ENCODE results near the gene CAPZB.
"Not testable (repeated sequence)": the region's sequence is repeated elsewhere in the genome, so short reads cannot be mapped to it uniquely, and the experiment has no call there.

CAPZB gene

DNA sequence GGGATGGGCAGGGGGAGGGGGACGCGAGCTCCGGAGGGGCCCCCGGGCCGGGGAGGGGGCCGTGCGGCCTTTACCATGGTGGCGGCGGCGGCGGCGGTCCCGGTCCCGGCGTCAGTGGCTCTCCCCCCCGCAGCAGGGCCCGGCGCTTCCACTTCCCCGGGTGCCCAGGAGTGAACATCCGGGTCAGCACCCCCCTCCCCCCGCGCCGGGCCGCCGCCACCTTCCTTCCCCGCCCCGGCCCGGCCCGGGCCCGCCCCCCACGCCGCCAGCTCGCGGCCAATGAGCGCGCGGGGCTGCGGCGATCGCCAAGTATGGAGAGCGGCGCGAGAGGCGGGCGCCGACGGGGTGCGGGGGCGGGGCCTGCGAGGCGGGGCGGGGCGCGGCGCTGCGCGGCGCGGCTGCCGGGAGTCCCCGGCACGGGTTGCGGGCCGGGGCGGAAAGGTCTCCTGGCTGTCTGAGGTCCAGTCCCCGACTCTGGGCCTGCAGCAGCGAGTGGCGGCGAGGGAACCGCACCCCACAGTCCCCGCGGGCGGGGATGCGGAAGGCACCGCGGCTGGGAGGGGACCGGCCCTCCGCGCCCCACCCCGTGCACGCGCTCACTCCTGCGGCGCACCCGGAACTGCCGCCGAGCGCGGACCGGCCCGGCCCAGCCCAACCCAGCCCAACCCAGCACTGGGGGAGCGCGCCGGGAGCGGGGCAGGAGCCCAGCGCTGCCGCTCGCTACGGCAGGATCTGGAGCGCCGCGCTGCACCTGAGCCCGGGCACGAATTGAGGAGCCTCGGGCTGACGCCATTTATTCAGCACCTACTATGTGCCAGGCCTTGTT is at the start of gene CAPZB:
Gene CAPZB, minus strand, starts transcription at position 178 of the 826 bp plus-strand sequence. Its CDS starts 101 bp downstream, at position 77.
- peak; percentile 83 for DNase-seq

DNA sequence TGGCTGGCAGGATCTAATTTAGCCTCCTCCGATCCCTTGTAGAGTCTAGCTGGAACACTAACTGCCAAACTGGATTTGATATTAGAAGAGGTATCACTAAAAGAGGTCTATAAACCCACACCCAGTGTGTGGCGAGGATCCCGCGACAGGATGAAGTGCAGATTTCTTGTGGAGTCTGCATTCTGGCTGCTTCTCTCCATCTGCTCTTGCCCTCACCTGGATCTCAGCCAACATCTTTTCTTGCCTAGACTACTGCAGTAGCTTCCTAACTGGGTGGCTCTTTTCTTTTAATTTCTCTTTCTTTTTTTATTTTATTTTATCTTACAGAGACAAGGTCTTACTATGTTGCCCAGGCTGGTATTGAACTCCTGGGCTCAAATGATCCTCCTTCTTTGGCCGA is 48.9 kb upstream of the CAPZB start:
- DNase-seq: no peak

DNA sequence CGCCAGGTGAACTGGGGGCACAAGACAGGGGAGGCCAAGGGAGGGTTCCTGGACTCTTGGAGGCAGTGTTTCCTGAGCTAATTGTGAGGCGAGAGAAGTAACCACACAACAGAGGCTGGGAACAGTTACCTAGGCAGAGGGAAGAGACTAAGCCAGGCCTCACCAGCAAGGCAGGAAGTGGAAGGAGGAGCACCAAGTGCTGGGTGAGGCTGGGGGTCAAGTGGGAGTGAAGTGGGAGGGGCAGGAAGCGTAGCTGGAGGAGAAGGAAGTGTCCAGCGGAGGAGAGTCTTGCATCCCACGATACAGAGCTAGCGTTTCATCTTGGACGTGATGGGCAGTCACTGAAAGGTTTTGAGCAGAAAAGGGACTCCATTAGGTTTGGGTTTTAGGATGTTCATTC is 48.3 kb upstream of the CAPZB start:
- no peak for DNase-seq

DNA sequence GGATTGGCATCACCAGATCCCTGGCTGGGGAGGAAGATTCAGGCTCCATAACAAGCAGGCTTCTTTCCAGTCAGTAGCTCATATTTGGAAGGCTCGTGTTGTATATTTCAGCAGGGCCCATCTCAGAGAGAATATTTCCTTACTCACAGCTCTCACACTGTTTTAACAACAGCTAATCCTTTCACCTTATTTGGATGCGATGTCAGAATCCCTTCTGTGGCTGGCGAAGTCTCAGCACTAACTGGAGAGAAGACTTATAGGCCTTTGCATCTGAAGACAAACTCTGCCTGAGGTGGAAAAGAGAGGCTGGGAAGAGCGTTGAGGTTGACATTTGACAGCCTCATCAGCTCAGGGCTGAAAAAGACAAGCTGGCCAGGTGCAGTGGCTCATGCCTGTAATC is 47.2 kb upstream of the CAPZB start:
- DNase-seq: no peak

DNA sequence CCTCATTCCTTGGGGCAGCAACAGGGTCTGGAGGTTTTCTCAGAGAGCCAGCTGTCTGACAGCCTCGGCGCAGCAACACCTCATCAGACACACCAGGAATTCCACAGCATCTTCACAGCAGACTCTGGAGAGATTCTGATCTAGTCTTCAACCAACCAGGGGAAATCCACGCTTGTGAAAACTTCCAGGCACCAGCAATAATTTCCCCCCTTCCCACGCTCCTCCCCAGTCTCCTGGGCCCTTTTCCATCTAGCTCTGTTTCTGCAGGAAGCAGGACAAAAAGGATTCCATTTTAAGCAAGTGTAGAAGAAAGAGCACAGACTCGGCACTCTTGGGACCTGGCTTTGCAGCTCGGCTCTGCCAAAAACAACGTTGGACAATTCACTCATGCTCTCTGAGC is 44.3 kb upstream of the CAPZB start:
- no peak for DNase-seq

DNA sequence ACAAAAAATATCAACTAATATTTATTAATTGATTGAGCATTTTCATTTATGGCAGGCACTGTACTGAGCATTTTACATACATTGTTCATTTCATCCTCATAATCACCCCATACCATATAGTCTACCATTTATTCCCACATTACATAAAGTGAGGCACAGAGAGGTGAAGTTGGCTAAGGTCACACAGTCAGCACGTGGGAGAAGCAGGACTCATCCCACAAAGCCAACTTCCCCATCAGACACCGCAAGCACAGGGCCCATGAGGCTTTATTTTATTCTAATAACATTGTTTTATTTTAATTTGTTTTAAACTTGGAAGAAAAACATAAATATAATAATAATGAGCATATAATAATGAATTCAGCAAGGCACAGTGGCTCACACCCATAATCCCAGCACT is 43.1 kb upstream of the CAPZB start:
- DNase-seq: no peak

DNA sequence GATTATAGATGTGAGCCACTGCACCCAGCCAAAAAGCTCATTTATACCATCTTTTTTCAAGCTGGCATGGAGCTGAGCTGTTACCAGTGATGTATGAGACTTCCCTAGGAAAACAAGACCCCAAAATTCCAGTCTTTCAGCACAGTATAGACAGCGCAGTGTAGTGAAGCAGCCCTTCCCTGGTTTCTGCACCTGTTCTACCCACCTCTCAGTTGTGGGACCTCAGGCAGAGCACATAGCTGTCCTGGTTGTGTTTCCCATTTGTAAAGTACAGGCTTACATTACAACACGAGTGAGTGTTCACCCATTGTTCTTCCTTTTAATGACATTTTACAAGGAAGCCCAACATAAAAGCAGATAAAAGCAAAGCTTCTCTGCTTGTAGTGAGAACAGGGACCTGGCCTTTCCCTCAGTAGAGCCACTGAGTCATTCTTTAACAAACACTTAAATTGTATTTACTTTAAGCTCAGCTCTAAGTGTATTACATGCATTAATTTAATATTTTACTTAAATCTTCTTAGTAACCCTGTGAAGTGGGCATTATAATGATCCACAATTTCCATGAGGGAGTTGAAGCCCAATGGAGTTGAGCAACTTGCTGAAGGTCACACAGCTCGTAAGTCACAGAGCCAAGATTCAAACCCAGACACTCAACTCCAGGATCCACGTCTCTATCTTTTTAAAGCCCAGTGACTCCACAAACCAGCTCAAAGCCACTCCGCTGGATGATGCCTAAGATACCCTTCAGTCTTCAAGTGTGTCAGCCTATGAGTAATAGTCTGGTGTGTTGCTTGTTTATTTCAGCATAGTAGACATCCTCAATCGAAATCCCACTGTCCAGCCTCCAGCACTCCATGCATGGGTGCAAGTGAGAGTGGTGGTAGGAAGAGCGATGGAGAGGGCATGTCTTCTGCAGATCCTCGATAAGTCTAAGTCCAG is 40.5 kb upstream of the CAPZB start:
- DNase-seq: no peak

DNA sequence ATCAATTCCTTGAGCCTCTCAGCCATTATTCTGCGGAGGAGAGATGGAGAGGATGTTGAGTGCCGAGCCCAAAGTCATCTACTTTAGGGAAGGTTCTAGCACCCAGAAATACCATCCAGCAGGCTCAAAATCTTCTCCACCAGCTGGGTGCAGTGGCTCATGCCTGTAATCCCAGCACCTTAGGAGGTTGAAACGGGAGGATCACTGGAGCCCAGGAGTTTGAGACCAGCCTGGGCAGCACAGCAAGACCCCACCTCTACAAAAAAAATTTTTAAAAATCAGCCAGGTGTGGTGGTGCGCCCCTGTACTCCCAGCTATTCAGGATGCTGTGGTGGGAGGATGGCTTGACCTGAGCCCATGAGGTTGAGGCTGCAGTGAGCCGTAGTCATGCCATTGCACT is 39.5 kb upstream of the CAPZB start:
- DNase-seq: no peak

DNA sequence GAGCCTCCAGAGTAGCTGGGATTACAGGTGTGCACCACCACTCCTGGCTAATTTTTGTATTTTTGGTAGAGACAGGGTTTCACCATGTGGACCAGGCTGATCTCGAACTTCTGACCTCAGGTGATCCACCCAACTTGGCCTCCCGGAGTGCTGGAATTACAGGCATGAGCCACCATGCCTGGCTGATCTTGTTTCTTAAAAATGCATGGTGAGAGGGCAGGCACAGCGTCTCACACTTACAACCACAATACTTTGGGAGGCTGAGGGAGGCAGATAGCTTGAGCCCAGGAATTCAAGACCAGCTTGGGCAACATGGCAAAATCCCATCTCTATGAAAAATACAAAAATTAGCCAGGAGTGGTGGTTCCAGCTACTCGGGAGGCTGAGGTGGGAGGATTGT is 37.2 kb upstream of the CAPZB start:
- not testable (repeated sequence) for DNase-seq

DNA sequence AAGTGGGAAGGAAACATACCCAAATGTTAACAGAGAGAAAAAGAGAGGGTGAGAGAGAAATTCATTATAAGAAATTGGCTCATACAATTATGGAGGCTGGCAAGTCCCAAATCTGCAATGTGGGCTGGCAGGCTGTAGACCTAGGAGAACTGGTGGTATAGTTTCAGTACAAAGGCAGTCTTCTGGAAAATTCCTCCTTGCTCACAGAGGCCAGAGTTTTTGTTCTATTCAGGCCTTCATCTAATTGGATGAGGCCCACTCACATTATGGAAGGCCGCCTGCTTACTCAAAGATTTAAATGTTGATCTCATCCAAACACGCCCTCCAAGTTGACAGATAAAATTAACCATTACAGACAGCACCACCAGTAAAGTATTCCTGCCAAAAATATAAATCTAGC is 36.1 kb upstream of the CAPZB start:
- no peak for DNase-seq

DNA sequence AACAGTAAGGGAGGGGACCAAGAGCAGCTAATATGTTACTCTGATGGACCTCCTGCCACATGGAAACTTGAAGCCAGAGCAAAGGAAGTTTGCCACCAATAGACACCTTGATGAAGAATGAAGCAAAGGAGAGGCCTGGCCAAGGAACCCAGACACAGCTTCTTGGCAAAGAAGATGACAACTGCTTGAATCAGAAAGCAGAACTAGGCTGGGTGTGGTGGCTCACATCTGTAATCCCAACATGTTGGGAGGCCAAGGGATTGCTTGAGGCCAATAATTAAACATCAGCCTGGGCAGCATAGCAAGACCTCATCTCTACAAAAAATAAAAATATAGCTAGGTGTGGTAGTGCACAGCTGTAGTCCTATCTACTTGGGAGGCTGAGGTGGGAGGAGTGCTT is 31.7 kb upstream of the CAPZB start:
- no peak for DNase-seq

DNA sequence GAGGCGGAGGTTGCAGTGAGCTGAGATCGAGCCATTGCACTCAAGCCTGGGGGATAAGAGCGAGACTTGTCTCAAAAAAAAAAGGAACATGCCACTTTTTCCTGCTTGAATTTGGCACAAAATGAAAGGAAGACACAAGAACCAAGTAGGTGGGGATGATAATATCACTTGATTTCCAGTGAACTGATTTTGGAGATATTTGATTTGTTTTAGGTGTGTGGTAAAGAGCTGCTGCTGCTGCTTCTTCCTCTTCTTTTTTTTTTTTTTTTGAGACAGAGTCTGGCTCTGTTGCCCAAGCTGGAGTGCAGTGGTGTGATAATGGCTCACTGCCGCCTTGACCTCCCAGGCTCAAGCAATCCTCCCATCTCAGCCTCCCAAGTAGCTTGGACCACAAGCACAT is 29.9 kb upstream of the CAPZB start:
- no peak for DNase-seq

DNA sequence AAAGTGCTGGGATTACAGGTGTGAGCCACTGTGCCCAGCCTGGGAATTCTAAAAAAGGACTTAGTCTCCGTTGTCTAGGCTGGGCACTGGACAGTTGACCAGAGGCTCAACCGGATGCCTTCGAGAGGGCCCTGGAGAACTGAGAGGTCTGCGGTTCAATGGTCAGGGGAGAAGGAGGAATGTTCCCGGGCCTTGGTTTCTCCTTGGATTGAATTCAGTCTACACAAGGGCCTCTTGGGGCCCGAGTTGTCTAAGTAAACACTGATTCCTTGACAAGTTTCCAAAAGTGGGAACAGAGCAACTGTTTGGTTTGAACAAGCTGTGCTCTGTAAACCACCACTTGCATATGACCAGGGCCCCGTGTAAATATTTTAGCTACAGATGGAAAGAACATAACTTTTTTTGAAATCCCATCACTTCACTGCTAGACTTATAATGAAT is 29.1 kb upstream of the CAPZB start:
- no peak for DNase-seq

DNA sequence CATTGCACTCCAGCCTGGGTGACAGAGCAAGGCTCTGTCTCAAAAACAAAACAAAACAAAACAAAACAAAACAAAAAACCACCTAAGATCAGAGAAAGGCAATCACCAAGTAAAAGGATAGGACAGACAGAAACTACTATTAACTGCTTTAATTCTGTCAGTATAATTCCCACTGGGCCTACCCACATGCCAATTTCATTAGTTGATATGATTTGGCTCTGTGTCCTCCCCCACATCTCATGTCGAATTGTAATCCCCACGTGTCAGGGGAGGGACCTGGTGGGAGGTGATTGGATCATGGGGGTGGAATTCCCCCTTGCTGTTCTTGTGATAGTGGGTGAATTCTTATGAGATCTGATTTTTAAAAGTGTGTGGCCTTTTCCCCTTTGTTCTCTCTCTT is 27.2 kb upstream of the CAPZB start:
- DNase-seq: no peak

DNA sequence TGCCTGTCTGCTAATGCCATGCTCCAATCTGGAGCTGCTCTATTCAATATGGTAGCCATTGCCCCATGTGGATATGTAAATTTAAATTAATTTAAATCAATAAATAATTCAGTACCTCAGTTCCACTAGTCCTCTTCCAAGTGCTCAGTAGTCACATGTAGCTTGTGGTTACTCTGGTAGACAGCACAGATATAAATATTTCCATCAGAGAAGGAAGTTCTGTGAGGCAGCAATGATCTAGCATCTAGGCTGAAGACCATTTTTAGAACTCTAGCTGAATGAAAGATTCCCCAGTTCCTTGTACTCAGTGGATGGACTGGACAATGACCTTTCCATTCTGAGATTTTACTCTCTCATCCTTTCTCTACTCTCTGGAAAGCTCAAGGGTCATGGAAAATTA is 25.8 kb upstream of the CAPZB start:
- no peak for DNase-seq

DNA sequence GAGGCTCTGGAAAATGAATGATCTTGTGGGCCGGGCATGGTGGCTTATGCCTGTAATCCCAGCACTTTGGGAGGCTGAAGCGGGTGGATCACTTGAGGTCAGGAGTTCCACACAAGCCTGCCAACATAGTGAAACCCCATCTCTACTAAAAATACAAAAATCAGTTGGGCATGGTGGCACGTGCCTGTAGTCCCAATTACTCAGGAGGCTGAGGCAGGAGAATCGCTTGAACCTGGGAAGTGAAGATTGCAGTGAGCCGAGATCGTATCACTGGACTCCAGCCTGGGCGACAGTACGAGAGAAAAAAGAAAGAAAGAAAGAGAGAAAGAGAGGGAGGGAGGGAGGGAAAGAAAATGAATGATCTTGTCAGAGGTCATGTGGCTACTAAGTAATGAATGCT is 24.3 kb upstream of the CAPZB start:
- DNase-seq: not testable (repeated sequence)

DNA sequence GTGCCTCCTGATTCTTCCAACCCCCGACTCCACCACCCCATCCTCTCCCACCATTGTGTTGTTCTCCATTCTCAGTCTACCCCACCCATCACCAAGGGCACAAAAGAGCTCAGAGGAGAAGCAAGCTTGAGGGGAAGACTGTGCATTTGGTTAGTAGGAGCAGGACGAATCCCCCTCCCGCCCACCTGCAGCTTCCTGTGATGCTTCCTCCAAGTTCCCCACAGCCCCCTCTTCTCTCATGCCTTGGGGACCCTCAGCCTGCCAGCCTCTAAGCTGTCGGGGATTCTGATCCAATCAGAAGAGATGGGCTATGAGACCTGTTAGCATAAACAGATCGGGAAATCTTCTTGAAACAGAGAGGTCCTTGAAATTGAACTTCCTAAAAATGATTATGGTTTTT is 22.2 kb upstream of the CAPZB start:
- no peak for DNase-seq

DNA sequence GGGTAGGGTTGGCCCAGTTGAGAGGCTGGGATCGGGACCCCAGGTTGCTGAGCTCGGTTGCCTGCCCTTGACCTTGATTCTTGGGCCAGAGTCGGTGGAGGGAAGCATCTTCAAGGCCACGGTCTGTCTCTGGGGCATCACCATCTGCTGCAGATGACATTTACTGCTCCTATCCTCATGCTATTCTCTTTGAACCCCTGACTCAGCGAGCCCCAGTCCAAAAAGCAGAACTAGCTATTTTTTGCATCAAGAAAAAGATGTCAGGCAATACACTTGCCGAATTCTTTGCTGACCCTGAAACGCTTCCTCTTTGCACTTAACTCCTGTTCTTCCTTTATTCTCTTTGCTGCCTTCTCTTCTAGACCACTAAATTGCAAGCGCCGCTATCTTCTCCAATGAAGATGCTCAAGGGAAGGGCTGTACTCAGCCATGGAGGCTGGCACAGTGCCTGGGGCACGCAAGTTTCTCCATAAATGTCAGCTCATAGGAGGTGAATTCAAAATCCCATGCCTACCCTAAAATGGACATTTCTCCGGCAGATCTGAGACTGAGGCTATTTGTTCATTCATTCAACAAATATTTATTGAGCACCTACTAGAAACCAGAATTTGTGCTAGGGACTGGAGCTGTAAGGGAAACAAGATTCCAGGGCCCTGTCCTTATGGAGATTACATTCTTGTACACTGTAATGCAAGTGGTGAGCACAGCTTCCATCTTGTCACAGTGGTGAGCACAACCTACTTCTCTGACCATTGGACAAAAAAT is 20.5 kb upstream of the CAPZB start:
- no peak for DNase-seq

DNA sequence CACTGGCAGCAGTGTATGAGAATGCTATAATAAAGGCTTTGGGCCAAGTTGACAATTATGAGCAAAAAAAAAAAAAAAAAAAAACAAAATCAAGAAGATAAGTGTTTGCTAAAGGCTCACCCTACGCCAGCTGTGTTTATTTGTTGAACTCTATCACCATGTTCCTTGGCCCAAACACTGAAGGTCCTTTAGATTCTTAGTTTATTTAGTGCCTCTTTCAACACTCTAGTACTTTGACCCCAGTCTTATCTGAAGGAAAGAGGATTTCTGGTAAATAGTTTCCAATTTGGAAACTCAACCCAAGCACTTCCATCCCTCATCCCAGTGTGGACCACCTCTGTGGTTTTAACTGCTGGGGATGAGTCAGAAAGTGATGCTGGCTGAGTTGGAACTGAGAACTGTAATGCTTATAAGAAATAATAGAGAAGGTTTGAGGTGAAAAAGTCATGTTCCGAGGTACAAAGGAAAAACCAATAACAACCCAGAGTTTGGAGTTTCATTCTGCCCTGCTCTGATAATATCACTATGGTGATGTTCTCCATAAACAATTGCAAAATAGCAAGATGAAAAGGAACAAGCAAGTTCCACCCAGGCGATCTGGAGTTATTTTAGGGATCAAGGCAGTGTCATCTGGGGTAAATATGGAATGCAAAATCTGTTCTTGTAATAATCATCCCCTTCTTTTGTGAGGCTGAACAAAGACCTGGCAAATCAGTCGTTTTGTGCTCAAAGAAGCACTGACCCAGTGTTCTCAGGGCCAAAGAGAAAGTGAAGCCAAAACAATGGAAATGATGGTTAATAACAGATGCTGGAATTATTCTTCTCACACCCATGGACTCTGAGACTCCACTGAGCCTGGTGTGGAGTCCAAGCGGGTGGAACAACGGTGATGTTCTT is 19.7 kb upstream of the CAPZB start:
- DNase-seq: no peak

DNA sequence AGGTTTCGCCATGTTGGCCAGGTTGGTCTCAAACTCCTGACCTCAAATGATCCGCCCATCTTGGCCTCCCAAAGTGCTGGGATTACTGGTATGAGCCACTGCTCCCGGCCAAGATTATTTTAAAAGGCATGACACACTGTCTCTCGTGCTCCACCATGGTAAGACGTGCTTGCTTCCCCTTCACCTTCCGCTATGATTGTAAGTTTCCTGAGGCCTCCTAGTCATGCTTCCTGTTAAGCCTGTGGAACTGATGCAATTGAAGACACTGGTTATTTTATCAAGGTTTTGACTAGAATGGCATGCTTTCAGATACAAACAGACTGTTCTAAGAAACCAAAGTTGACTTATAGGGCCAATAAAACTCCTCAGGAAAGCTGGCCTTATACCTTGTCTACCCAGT is 16.9 kb upstream of the CAPZB start:
- not testable (repeated sequence) for DNase-seq

DNA sequence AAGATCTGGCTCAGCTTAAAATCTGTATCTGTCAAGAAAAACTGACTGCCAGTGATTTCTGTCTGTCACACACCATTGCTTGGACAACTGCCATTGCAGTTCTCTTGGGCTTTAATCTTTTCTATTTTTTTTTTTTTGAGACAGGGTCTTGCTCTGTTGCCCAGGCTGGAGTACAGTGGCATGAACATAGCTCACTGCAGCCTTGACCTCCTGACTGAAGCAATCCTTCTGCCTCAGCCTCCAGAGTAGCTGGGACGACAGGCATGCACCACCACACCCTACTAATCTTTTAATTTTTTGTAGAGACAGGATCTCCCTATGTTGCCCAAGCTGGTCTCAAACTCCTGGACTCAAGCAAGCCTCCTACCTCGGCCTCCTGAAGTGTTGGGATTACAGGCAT is 14.5 kb upstream of the CAPZB start:
- not testable (repeated sequence) for DNase-seq

DNA sequence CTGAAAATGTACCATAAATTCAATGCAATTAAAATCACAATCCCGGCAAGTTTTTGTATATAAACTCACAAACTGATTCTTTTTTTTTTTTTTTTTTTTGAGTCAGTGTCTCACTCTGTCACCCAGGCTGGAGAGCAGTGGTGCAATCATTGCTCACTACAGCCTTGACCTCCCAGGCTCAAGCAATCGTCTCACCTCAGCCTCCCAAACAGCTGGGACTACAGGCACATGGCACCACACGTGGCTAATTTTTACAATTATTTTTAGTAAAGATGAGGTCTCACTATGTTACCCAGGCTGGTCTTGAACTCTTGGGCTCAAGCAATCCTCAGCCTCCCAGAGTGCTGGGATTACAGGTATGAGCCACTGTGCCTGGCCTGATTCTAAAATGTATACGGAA is 12.1 kb upstream of the CAPZB start:
- not testable (repeated sequence) for DNase-seq

Data from NCI-H146 (cell line).